Mesenchymal stem cell (in vitro differentiated cells and primary cell): Measurements from ENCODE around the gene GOLPH3.
A peak's percentile ranks its signal among the peaks of the same experiment; 100 is the strongest.

Experiments used
- DNase-seq: peaks from one replicate; pipeline ENCODE4 v3.0.0-alpha.2; 2013
- H2AFZ ChIP-seq: one replicate; pipeline ENCODE4 v1.6.1; 2013; ENCODE audit warnings: low read depth, mild to moderate bottlenecking, control low read depth, inconsistent platforms, low read length, moderate library complexity
- H2AK5ac ChIP-seq: 2 replicates; pipeline ENCODE4 v1.6.1; 2013; ENCODE audit warnings: low read length, moderate library complexity, mild to moderate bottlenecking, inconsistent platforms; ENCODE audit not compliant: severe bottlenecking
- H2BK120ac ChIP-seq: one replicate; pipeline ENCODE4 v1.6.1; 2013; ENCODE audit warnings: low read depth, mild to moderate bottlenecking, inconsistent platforms, low read length, moderate library complexity
- H2BK12ac ChIP-seq, 2 experiments: one replicate each; pipeline ENCODE4 v1.6.1; 2013; ENCODE audit warnings: inconsistent platforms in 2 of 2, low read length in 2 of 2, mild to moderate bottlenecking in 2 of 2, moderate library complexity in 2 of 2, control low read depth in 1 of 2
- H2BK15ac ChIP-seq: one replicate; pipeline ENCODE4 v1.6.1; 2013; ENCODE audit warnings: mild to moderate bottlenecking, low read depth, inconsistent platforms; ENCODE audit not compliant: poor library complexity, severe bottlenecking
- H2BK5ac ChIP-seq: 2 replicates; pipeline ENCODE4 v1.6.1; 2013; ENCODE audit warnings: low read depth, mild to moderate bottlenecking, low read length, control low read depth, inconsistent platforms; ENCODE audit not compliant: poor library complexity, severe bottlenecking
- H3K14ac ChIP-seq, 2 experiments: one replicate each; pipeline ENCODE4 v1.6.1; 2013; ENCODE audit warnings: inconsistent platforms in 2 of 2, low read length in 2 of 2, control low read depth in 1 of 2, mild to moderate bottlenecking in 1 of 2, moderate library complexity in 1 of 2
- H3K18ac ChIP-seq, 2 experiments: one replicate each; pipeline ENCODE4 v1.6.1; 2013; ENCODE audit warnings: inconsistent platforms in 2 of 2, low read length in 2 of 2, control low read depth in 1 of 2, low read depth in 1 of 2, mild to moderate bottlenecking in 1 of 2
- H3K23ac ChIP-seq, 2 experiments: one replicate each; pipeline ENCODE4 v1.6.1; 2013; ENCODE audit warnings: inconsistent platforms in 2 of 2, low read length in 2 of 2, mild to moderate bottlenecking in 2 of 2, moderate library complexity in 2 of 2, control low read depth in 1 of 2
- H3K27ac ChIP-seq: 2 replicates; pipeline ENCODE4 v1.5.1; 2013; ENCODE audit warnings: mild to moderate bottlenecking, moderate library complexity, low read length, control low read depth, inconsistent platforms; ENCODE audit not compliant: poor library complexity, severe bottlenecking
- H3K27me3 ChIP-seq, 2 experiments: 2 replicates each; pipeline versions ENCODE4 v1.6.1 to v1.7.0; 2013; ENCODE audit warnings: low read length in 2 of 2, mild to moderate bottlenecking in 2 of 2, moderate library complexity in 2 of 2, control low read depth in 1 of 2, inconsistent platforms in 1 of 2; ENCODE audit not compliant: control insufficient read depth in 1 of 2, insufficient read depth in 1 of 2
- H3K36me3 ChIP-seq, 2 experiments: 2 replicates each; pipeline versions ENCODE4 v1.6.1 to v1.7.0; 2013; ENCODE audit warnings: low read length in 2 of 2, control low read depth in 1 of 2, inconsistent platforms in 1 of 2, low read depth in 1 of 2, mild to moderate bottlenecking in 1 of 2; ENCODE audit not compliant: insufficient read depth in 2 of 2, control insufficient read depth in 1 of 2
- H3K4ac ChIP-seq, 2 experiments: one replicate each; pipeline ENCODE4 v1.6.1; 2013; ENCODE audit warnings: inconsistent platforms in 2 of 2, low read length in 2 of 2, mild to moderate bottlenecking in 2 of 2, moderate library complexity in 2 of 2, control low read depth in 1 of 2, low read depth in 1 of 2
- H3K4me1 ChIP-seq: 2 replicates; pipeline ENCODE4 v1.6.1; 2013; ENCODE audit warnings: low read depth, low read length, control low read depth; ENCODE audit not compliant: control insufficient read depth, insufficient read depth
- H3K4me2 ChIP-seq: 2 replicates; pipeline ENCODE4 v1.6.1; 2013; ENCODE audit warnings: low read length, mild to moderate bottlenecking, inconsistent platforms; ENCODE audit not compliant: poor library complexity, severe bottlenecking
- H3K4me3 ChIP-seq, 2 experiments: 2 replicates each; pipeline versions ENCODE4 v1.5.1 to v1.7.0; 2013; ENCODE audit warnings: low read length in 2 of 2, mild to moderate bottlenecking in 2 of 2, control low read depth in 1 of 2, low read depth in 1 of 2; ENCODE audit not compliant: insufficient read depth in 1 of 2
- H3K79me1 ChIP-seq: replicated peaks from 2 replicates; pipeline ENCODE4 v1.6.1; 2013; ENCODE audit warnings: mild to moderate bottlenecking, control low read depth, low read length, inconsistent platforms; ENCODE audit not compliant: poor library complexity, severe bottlenecking
- H3K9ac ChIP-seq: 2 replicates; pipeline ENCODE4 v1.7.0; 2013; ENCODE audit warnings: mild to moderate bottlenecking, low read length, moderate library complexity
- H3K9me3 ChIP-seq: 2 replicates; pipeline ENCODE4 v1.7.0; 2013; ENCODE audit warnings: mild to moderate bottlenecking, low read length; ENCODE audit not compliant: control insufficient read depth
- H4K8ac ChIP-seq: one replicate; pipeline ENCODE4 v1.6.1; 2013; ENCODE audit warnings: inconsistent platforms, mild to moderate bottlenecking, low read length, moderate library complexity
- H4K91ac ChIP-seq: one replicate; pipeline ENCODE4 v1.6.1; 2013; ENCODE audit warnings: mild to moderate bottlenecking, low read length, inconsistent platforms
- WGBS: methylation state at CpG from one replicate; pipeline ENCODE4 v1.1.7; 2013; ENCODE audit warnings: mixed read lengths; 5-methylcytosine and 5-hydroxymethylcytosine counted together

Gene GOLPH3

GRCh38 chr5:32130865-32131264 lies 43.3 kb downstream of the GOLPH3 start:
- DNase-seq = no peak
- H3K18ac ChIP-seq = no peak overlapping the region

GRCh38 chr5:32129074-32129598 lies 45.0 kb downstream of the GOLPH3 start:
- 91% methylated on average over 4 of the region's 7 CpGs for whole genome bisulfite sequencing
- Histone ChIP-seq H2BK120ac (no peak overlapping the region), H3K4me1 (peaks cover 2% of the 10 kb centered on the region), H4K91ac (no peak overlapping the region), H3K4ac (no peak overlapping the region), H2BK5ac (no peak overlapping the region), H4K8ac (no peak overlapping the region), H2BK12ac (no peak overlapping the region), H3K9ac (peak overlapping the region; percentile 25), H2AFZ (no peak overlapping the region), H3K18ac (no peak overlapping the region), H2BK15ac (no peak overlapping the region), H3K14ac (no peak overlapping the region), H3K79me1 (peaks cover 8% of the 10 kb centered on the region), H3K23ac (no peak overlapping the region), H3K9me3 (no peaks in the 10 kb centered on the region), H3K27me3 (no peaks in the 10 kb centered on the region), H3K36me3 (peaks cover 14 to 60% of the 10 kb centered on the region in 2 experiments), H3K27ac (no peak overlapping the region), H2AK5ac (no peak overlapping the region), H3K4me3 (peak overlapping the region in 1 of 2 experiments; percentile 40), H3K4me2 (no peak overlapping the region)
- DNase-seq = no peak

More at GRCh38 chr5:32130865-32131264, 43.3 kb downstream of the GOLPH3 start:
- no peak overlapping the region for H4K8ac ChIP-seq
- H2BK12ac ChIP-seq = no peak overlapping the region
- H3K79me1 ChIP-seq = peaks cover 13% of the 10 kb centered on the region
- H3K4me2 ChIP-seq = no peak overlapping the region
- no peak overlapping the region for H3K4me3 ChIP-seq
- no peak overlapping the region for H2BK15ac ChIP-seq
- H2AK5ac ChIP-seq = no peak overlapping the region
- H2AFZ ChIP-seq = no peak overlapping the region
- H3K23ac ChIP-seq = no peak overlapping the region
- H3K27ac ChIP-seq = no peak overlapping the region
- H3K27me3 ChIP-seq = no peaks in the 10 kb centered on the region
- peaks cover 2% of the 10 kb centered on the region for H3K4me1 ChIP-seq
- peaks cover 23 to 61% of the 10 kb centered on the region in 2 experiments for H3K36me3 ChIP-seq
- no peak overlapping the region for H3K4ac ChIP-seq
- 85% methylated on average over 3 of the region's 3 CpGs for WGBS
- no peak overlapping the region for H4K91ac ChIP-seq
- H2BK5ac ChIP-seq = no peak overlapping the region
- no peak overlapping the region for H2BK120ac ChIP-seq
- H3K9me3 ChIP-seq = no peaks in the 10 kb centered on the region
- H3K14ac ChIP-seq = no peak overlapping the region
- no peak overlapping the region for H3K9ac ChIP-seq

GRCh38 chr5:32127711-32128110 lies 46.4 kb downstream of the GOLPH3 start:
- Histone ChIP-seq H3K79me1 (peaks cover 11% of the 10 kb centered on the region), H2BK12ac (no peak overlapping the region), H3K4me2 (no peak overlapping the region), H2BK120ac (no peak overlapping the region), H4K8ac (no peak overlapping the region), H3K14ac (peak overlapping the region in 1 of 2 experiments; percentile 90), H2BK15ac (no peak overlapping the region), H3K27me3 (no peaks in the 10 kb centered on the region), H3K18ac (no peak overlapping the region), H3K9me3 (no peaks in the 10 kb centered on the region), H4K91ac (no peak overlapping the region), H2AFZ (no peak overlapping the region), H3K36me3 (peaks cover 12 to 60% of the 10 kb centered on the region in 2 experiments), H3K23ac (no peak overlapping the region), H3K4ac (no peak overlapping the region), H3K27ac (no peak overlapping the region), H3K9ac (no peak overlapping the region), H2AK5ac (no peak overlapping the region), H3K4me3 (no peak overlapping the region), H2BK5ac (no peak overlapping the region), H3K4me1 (peaks cover 2% of the 10 kb centered on the region)
- 80% methylated on average over 3 of the region's 3 CpGs for WGBS
- DNase-seq = no peak

- Histone ChIP-seq H3K18ac (no peak overlapping the region), H2AFZ (no peak overlapping the region), H3K79me1 (peaks cover 15% of the 10 kb centered on the region), H3K9me3 (no peaks in the 10 kb centered on the region), H4K8ac (no peak overlapping the region), H2AK5ac (no peak overlapping the region), H3K23ac (no peak overlapping the region), H2BK120ac (no peak overlapping the region), H3K36me3 (peaks cover 14 to 65% of the 10 kb centered on the region in 2 experiments), H3K14ac (no peak overlapping the region), H3K27me3 (no peaks in the 10 kb centered on the region), H4K91ac (no peak overlapping the region), H3K4ac (no peak overlapping the region), H2BK5ac (no peak overlapping the region), H3K9ac (no peak overlapping the region), H3K27ac (no peak overlapping the region), H3K4me1 (peaks cover 2% of the 10 kb centered on the region), H3K4me3 (no peak overlapping the region), H2BK15ac (no peak overlapping the region), H2BK12ac (no peak overlapping the region), H3K4me2 (no peak overlapping the region)
- DNase-seq = no peak
- no CpG with 5 or more reads among the region's 1 CpG for WGBS
These were observed 47.4 kb downstream of the GOLPH3 start for GRCh38 chr5:32126691-32127090.
